ENCODE measurements around the gene FKBP6.

- TF ChIP-seq CTCF (IDR thresholded peaks at IDR 0.05) (no peak), POLR2AphosphoS5 (IDR thresholded peaks at IDR 0.05) (no peak)
Measured at GRCh38 chr7:73340514-73340913, 12.6 kb downstream of the FKBP6 start.
